Lower leg skin (tissue), 4 donors: ENCODE measurements around the gene EID2. TPM values are rescaled to one million over a fixed set of nuclear protein-coding genes. Genes with fewer than 3 reads are reported as not detected.

ENCODE experiments used
- DNase-seq, 2 donors: peaks; one replicate each; pipeline ENCODE4 v3.0.0-alpha.2; 2019; ENCODE audit warnings: low spot score in 2 of 2
- H3K4me3 ChIP-seq: fragments of 200-600 bp; sonication (generic); 2 replicates; pipeline ENCODE4 v1.5.1; 2017; ENCODE audit warnings: mild to moderate bottlenecking, low read depth; ENCODE audit not compliant: poor library complexity, severe bottlenecking
- POLR2A ChIP-seq, 2 donors: fragments of 450-650 bp; IDR thresholded peaks; one replicate each; pipeline ENCODE4 v1.6.1; 2016 to 2017; ENCODE audit warnings: antibody characterized with exemption in 2 of 2, mild to moderate bottlenecking in 1 of 2, moderate library complexity in 1 of 2
- WGBS, 2 donors: methylation state at CpG; one replicate each; pipeline ENCODE4 v1.1.5; 2018; 5-methylcytosine and 5-hydroxymethylcytosine counted together
- intact Hi-C: fragments of 100-400 bp; cut with DNase I; formaldehyde crosslinking; loops from one replicate; pipeline ENCODE4 v1.15.0; 2023; ENCODE audit warnings: low total_unique reads
- total RNA-seq, 4 donors: library from RNA; depleted of rRNA; stranded (reverse); fragments of >200 nt; gene quantifications; one replicate each; pipeline ENCODE4 v1.1.0, GENCODE V29; 2016
- TF ChIP-seq, protein P1 (sequence below), 3 donors: fragments of 450-650 bp; IDR thresholded peaks; one replicate each; pipeline ENCODE4 v1.5.1; 2016; ENCODE audit warnings: antibody characterized with exemption in 3 of 3, mild to moderate bottlenecking in 3 of 3, moderate library complexity in 2 of 3

The EID2 gene
- total RNA-seq, 4 donors from 2014 or later: 12.4 to 19.0 (median 14.3) TPM

DNA sequence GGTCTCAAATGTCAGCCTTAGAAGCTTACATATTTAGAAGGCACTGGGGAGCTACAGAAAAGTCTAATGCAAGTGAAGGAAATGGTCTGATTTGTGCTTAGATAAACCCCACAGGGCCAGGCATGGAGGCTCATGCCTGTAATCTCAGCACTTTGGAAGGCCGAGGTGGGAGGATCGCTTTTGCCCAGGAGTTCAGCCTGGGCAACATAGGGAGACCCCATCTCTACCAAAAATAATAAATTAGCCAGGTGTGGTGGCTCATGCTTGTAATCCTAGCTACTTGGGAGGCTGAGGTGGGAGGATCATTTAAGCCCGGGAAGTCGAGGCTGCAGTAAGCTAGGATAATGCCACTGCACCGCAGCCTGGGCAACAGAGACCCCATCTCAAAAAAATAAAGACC is 43.9 kb downstream of the EID2 start:
- WGBS, 2 donors: 88 to 89% methylated on average over 5 of the region's 5 CpGs
- TF ChIP-seq POLR2A (IDR thresholded peaks at IDR 0.05): no peak
- TF ChIP-seq, protein P1, sequence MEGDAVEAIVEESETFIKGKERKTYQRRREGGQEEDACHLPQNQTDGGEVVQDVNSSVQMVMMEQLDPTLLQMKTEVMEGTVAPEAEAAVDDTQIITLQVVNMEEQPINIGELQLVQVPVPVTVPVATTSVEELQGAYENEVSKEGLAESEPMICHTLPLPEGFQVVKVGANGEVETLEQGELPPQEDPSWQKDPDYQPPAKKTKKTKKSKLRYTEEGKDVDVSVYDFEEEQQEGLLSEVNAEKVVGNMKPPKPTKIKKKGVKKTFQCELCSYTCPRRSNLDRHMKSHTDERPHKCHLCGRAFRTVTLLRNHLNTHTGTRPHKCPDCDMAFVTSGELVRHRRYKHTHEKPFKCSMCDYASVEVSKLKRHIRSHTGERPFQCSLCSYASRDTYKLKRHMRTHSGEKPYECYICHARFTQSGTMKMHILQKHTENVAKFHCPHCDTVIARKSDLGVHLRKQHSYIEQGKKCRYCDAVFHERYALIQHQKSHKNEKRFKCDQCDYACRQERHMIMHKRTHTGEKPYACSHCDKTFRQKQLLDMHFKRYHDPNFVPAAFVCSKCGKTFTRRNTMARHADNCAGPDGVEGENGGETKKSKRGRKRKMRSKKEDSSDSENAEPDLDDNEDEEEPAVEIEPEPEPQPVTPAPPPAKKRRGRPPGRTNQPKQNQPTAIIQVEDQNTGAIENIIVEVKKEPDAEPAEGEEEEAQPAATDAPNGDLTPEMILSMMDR (IDR thresholded peaks at IDR 0.05): no peak
- intact Hi-C loops: no loop called here
- DNase-seq: no peak
- no peak overlapping the region for H3K4me3 ChIP-seq

DNA sequence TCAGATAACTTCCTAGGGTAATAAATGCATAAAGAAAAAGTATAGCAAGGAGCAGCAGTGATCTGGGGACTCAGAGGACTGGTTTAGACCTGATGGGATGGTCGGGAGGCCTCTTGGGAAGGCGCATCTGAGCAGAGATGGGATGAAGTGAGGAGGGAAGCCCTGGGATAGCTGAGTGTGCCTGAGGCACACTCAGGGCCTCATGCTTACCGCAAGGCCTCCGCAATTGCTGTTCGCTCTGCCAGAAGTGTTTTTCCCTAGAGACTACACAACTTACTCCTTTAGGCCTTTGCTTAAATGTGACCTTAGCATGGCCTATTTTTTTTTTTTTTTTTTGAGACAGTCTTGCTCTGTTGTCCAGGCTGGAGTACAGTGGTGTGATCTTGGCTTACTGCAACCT is 45.3 kb downstream of the EID2 start:
- DNase-seq: no peak
- intact Hi-C loops: no loop called here
- WGBS, 2 donors: 77 to 81% methylated on average over 5 of the region's 5 CpGs
- TF ChIP-seq POLR2A (IDR thresholded peaks at IDR 0.05): no peak
- TF ChIP-seq, protein P1 (IDR thresholded peaks at IDR 0.05): no peak
- H3K4me3 ChIP-seq: no peak overlapping the region

DNA sequence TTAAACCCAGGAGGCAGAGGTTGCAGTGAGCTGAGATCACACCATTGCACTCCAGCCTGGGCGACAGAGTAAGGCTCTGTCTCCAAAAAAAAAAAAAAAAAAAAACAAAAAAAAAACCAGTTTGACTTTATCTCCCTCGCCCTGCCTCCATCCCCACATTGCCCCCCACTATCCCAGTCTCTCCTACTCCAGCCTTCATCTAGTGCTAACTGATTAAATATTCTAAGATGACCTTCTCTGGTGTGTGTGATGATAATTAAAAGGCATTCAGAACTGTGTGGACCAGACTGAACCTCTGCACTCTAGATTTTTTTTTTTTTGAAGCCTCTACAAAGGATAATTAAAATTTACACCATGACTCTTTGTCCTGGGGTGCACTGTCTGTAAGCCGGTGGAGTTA is 47.2 kb downstream of the EID2 start:
- TF ChIP-seq, protein P1 (IDR thresholded peaks at IDR 0.05): no peak
- TF ChIP-seq POLR2A (IDR thresholded peaks at IDR 0.05): no peak
- WGBS, 2 donors: 79 to 85% methylated on average over 3 of the region's 3 CpGs

DNA sequence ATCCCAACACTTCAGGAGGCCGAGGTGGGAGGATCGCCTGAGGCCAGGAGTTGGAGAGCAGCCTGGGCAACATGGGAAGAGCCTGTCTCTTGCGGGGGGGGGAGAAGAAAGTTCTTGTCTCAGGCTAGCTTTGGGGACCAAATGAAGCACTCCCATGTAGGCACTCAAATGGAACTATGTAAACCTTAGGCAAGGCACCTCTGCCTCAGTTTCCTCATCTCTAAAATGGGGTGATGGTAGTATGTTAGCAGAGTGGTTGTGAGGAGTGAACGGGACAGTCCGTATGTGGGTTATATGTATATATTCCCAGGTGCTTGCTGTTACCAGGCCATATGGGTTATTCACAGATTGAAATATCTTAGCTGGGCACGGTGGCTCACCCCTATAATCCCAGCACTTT is 47.7 kb downstream of the EID2 start:
- TF ChIP-seq, protein P1 (IDR thresholded peaks at IDR 0.05): no peak
- TF ChIP-seq POLR2A (IDR thresholded peaks at IDR 0.05): no peak
- WGBS, 2 donors: 84 to 93% methylated on average over 6 of the region's 6 CpGs
- no peak overlapping the region for H3K4me3 ChIP-seq
- intact Hi-C loops: no loop called here
- DNase-seq: no peak

More for the DNA sequence above, 47.2 kb downstream of the EID2 start:
- no peak for DNase-seq
- H3K4me3 ChIP-seq: no peak overlapping the region
- intact Hi-C loops: no loop called here

DNA sequence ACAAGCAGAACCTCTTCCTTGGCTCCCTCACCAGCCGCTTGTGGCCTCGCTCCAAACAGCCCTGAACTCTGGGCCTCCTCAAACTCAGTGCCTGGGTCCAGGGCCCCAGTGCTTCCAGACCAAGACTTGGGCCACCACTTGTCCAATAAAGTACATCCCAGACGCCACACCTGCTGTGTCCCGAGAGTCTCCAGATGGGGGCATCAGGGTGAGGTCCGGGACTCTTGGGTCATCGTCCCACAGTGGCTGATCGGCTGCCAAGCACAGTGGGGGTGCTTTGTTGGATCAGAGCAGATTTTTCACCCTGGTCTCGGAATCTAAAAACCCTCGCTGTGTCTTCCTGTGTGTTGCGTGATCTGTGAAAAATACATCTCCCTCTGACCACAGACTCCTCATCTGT is 50.2 kb downstream of the EID2 start:
- DNase-seq: no peak
- 86 to 89% methylated on average over 10 of the region's 10 CpGs for WGBS, 2 donors
- H3K4me3 ChIP-seq: no peak overlapping the region
- TF ChIP-seq POLR2A (IDR thresholded peaks at IDR 0.05): no peak
- TF ChIP-seq, protein P1 (IDR thresholded peaks at IDR 0.05): no peak
- intact Hi-C loops: no loop called here

Other genes with a start within 250 kb of the EID2 start
- not detected for gene IFNL1, start 243.8 kb downstream of the EID2 start, total RNA-seq
- gene LRFN1, start 219.3 kb downstream of the EID2 start, total RNA-seq: 1 to 10 TPM in 2 of 4 donors, under 1 TPM in 2; 0.46 to 3.5 (median 1.5) TPM
- gene GMFG, start 204.1 kb downstream of the EID2 start, total RNA-seq: 10 to 100 TPM in 2 of 4 donors, 1 to 10 TPM in 1, under 1 TPM in 1; 0.72 to 12.6 (median 8.8) TPM
- gene SAMD4B, start 197.7 kb downstream of the EID2 start, total RNA-seq: 100 to 1,000 TPM; 102 to 132 (median 118) TPM
- 10 to 100 TPM; 22.4 to 48.0 (median 36.3) TPM for gene PAF1, start 149.1 kb downstream of the EID2 start, total RNA-seq
- 10 to 100 TPM; 30.3 to 35.8 (median 33.3) TPM for gene MED29, start 148.8 kb downstream of the EID2 start, total RNA-seq
- 100 to 1,000 TPM; 170 to 536 (median 280) TPM for gene ZFP36, start 133.3 kb downstream of the EID2 start, total RNA-seq
- 1 to 10 TPM; 3.0 to 6.4 (median 4.3) TPM for gene PLEKHG2, start 127.5 kb downstream of the EID2 start, total RNA-seq
- 1,000 to 10,000 TPM; 1,726 to 3,026 (median 2,088) TPM for gene RPS16, start 104.2 kb downstream of the EID2 start, total RNA-seq
- gene SUPT5H, start 94.6 kb downstream of the EID2 start, total RNA-seq: 100 to 1,000 TPM in 1 of 4 donors, 10 to 100 TPM in 3; 70.0 to 102 (median 77.3) TPM
- 10 to 100 TPM; 35.0 to 41.9 (median 37.1) TPM for gene TIMM50, start 59.3 kb downstream of the EID2 start, total RNA-seq
- under 1 TPM in 1 of 4 donors, not detected in 3; 0.10 TPM for gene DLL3, start 41.2 kb downstream of the EID2 start, total RNA-seq
- gene SELENOV, start 25.0 kb downstream of the EID2 start, total RNA-seq: not detected
- gene EID2B, start 7.3 kb downstream of the EID2 start, total RNA-seq: 1 to 10 TPM in 2 of 4 donors, under 1 TPM in 2; 0.56 to 1.5 (median 1.0) TPM
- not detected for gene LGALS13, start 62.4 kb upstream of the EID2 start, total RNA-seq
- not detected for gene LGALS16, start 115.8 kb upstream of the EID2 start, total RNA-seq
- not detected for gene LGALS14, start 164.3 kb upstream of the EID2 start, total RNA-seq
- gene CLC, start 197.9 kb upstream of the EID2 start, total RNA-seq: not detected
- gene LEUTX, start 238.7 kb upstream of the EID2 start, total RNA-seq: not detected